Measurements from ENCODE around the gene PIK3CG.
A peak's percentile ranks its signal among the peaks of the same experiment; 100 is the strongest.

PIK3CG gene

DNA sequence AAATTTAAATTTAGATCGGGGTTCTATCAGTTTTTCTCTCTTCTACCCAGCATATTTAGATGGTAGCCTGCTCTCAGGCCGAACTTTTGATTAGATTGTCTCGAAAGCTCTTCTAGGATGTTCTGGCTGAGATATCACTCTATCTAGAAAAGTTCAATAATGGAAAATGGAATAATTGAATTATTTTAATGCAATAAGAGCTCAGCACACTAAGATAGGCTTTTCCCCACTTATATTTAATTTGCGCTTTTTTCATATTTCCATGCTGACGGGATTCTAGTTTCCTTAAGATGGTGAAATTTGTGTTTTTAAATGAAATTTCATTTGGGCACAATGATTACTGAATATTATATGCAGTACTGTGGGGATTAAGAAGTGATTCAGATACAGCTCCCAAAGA, 73.7 kb downstream of the PIK3CG start:
- TF ChIP-seq, protein P1, sequence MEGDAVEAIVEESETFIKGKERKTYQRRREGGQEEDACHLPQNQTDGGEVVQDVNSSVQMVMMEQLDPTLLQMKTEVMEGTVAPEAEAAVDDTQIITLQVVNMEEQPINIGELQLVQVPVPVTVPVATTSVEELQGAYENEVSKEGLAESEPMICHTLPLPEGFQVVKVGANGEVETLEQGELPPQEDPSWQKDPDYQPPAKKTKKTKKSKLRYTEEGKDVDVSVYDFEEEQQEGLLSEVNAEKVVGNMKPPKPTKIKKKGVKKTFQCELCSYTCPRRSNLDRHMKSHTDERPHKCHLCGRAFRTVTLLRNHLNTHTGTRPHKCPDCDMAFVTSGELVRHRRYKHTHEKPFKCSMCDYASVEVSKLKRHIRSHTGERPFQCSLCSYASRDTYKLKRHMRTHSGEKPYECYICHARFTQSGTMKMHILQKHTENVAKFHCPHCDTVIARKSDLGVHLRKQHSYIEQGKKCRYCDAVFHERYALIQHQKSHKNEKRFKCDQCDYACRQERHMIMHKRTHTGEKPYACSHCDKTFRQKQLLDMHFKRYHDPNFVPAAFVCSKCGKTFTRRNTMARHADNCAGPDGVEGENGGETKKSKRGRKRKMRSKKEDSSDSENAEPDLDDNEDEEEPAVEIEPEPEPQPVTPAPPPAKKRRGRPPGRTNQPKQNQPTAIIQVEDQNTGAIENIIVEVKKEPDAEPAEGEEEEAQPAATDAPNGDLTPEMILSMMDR (IDR thresholded peaks at IDR 0.05; ENCODE audit: low read depth, low read length) = no peak
- Histone ChIP-seq H3K27me3 (ENCODE audit: insufficient read depth, low read depth, severe bottlenecking) (no peaks in the 10 kb centered on the region), H3K36me3 (no peaks in the 10 kb centered on the region), H3K4me3 (ENCODE audit: low read depth, low read length) (no peak overlapping the region), H3K9me3 (ENCODE audit: severe bottlenecking) (no peaks in the 10 kb centered on the region), H3K27ac (no peak overlapping the region)
- DNase-seq = no peak

DNA sequence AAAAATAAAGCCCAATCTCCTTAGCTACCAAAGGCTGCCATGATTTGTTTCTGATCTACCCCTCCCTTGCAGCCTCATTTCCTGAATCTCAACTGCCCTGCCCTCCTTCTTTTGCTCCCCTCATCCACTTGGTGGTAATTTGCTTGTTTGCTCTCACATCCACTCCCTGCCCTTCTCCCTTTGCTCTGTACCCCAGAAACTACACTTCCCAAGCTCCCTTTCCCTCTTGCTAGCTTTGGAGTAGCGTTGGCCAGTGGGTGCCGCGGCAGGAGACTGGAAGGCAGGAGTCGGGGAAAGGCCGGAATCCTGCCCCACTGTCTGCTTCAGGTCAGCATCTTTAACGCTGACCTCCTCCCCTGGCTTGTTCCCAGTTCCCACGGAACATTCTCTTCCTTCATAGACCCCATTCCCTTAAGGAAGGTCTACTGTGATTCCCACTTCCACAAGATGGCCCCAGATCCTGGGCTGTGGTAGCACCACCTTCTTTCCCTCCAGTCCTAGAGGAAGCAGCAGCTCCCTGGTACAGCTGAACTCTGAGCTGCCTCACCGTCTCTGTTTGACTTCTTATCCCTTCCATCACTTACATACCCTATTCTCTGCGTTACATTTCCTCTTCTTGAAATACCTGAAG, 79.1 kb downstream of the PIK3CG start:
- no peak overlapping the region for H3K4me3 ChIP-seq (ENCODE audit: low read depth, low read length)
- no peaks in the 10 kb centered on the region for H3K27me3 ChIP-seq (ENCODE audit: insufficient read depth, low read depth, severe bottlenecking)
- H3K27ac ChIP-seq = no peak overlapping the region
- TF ChIP-seq, protein P1 (IDR thresholded peaks at IDR 0.05; ENCODE audit: low read depth, low read length) = no peak
- DNase-seq = no peak
- no peaks in the 10 kb centered on the region for H3K9me3 ChIP-seq (ENCODE audit: severe bottlenecking)
- no peaks in the 10 kb centered on the region for H3K36me3 ChIP-seq

DNA sequence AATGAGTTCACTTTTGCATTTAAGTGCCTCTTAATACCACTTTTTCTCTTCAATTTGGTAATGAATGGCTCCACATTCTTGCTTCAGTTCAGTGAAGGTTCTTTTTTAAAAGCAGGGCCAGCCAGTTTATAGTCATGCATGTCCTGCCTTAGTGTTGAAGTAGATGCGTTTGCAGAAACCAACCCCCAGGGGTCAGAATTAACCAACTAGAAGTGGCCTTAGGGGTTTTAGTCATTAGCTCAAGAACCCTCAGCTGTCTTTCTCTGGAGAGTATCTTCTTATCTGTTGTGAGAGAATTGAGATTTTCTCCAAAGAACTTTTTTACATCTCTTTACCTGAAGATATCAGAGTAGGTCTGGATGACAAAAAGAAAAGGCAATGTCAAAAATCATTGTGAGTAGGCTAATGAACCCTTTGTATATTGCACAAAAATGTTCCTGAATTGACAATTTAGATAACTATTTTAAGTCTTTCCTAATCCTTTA, 82.2 kb downstream of the PIK3CG start:
- TF ChIP-seq, protein P1 (IDR thresholded peaks at IDR 0.05; ENCODE audit: low read depth, low read length) = peak; percentile 56; the same call in 1 of the 2 replicates
- Histone ChIP-seq H3K9me3 (ENCODE audit: severe bottlenecking) (peaks cover 7% of the 10 kb centered on the region), H3K4me3 (ENCODE audit: low read depth, low read length) (no peak overlapping the region), H3K27ac (no peak overlapping the region), H3K27me3 (ENCODE audit: insufficient read depth, low read depth, severe bottlenecking) (no peaks in the 10 kb centered on the region), H3K36me3 (no peaks in the 10 kb centered on the region)
- DNase-seq = peak; percentile 66

DNA sequence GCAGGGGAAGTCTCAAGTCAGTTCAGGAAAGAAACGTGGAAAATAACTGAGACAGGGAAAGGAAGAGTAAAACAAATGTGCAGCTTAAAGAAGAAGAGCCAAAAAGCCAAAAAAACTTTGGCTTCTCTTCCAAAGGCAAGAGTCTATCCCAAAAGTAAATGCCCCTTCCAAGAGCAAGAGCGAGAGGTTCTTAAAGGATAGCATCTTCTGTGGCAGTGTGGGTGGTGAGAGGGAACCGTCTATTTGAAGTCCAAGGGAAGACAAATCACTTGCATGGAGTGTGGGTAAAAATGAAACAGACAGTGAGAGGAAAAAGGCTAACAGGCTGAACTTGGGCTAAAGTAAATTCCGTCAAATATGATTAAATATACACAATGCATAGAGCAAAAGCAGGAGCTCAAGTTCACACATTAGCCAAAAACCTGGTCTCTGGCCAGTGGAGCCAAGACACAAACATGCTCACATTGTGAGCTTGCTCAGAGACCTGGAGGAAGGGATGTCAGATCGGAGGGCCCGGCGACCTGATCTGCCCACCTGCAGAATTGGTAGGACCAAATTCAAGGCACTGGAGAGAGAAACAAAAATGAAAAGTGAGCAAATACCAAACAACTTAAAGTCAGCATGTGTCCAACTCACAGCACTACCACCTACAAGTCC, 87.0 kb downstream of the PIK3CG start:
- TF ChIP-seq, protein P1 (IDR thresholded peaks at IDR 0.05; ENCODE audit: low read depth, low read length) = no peak
- Histone ChIP-seq H3K9me3 (ENCODE audit: severe bottlenecking) (peaks cover 7% of the 10 kb centered on the region), H3K4me3 (ENCODE audit: low read depth, low read length) (no peak overlapping the region), H3K36me3 (no peaks in the 10 kb centered on the region), H3K27me3 (ENCODE audit: insufficient read depth, low read depth, severe bottlenecking) (no peaks in the 10 kb centered on the region), H3K27ac (no peak overlapping the region)
- no peak for DNase-seq

DNA sequence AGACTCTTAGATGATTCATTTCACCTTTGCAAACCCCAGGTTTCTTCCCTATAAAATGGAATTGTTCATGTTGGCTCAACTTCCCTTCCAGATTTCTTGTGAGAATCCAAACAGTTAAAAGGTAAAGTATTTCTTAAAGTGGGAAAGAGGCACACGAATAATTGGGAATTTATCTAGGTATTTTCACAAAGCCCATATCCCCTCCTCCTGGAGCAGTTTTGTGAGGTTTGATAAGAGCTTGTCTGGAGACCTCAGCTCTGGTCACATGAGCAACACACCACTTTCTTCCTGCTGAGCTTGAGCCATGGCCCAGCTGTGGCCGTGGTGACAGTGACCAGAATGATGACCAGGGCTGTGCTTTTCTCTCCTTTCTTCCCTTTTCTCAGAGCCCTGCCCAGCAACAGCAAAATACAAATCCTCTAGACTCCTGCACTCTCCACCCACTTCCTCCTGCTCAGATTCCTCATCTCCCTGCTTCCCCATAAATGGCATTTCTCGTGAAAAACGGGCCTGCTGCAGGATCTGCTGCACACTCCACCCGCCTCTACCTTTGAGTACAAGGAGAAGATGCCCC, 87.7 kb downstream of the PIK3CG start:
- H3K27ac ChIP-seq = no peak overlapping the region
- H3K4me3 ChIP-seq (ENCODE audit: low read depth, low read length) = no peak overlapping the region
- TF ChIP-seq, protein P1 (IDR thresholded peaks at IDR 0.05; ENCODE audit: low read depth, low read length) = no peak
- peaks cover 7% of the 10 kb centered on the region for H3K9me3 ChIP-seq (ENCODE audit: severe bottlenecking)
- no peak for DNase-seq
- H3K36me3 ChIP-seq = no peaks in the 10 kb centered on the region
- H3K27me3 ChIP-seq (ENCODE audit: insufficient read depth, low read depth, severe bottlenecking) = no peaks in the 10 kb centered on the region
